Panc1 (cell line): ENCODE data around the gene LRRC1. TPM values are rescaled to one million over a fixed set of nuclear protein-coding genes. Genes with fewer than 3 reads are reported as not detected.

Source experiments
- ATAC-seq: fragments of 200-7000 bp; cut with Tn5 transposase; 2 replicates; pipeline ENCODE4 v1.9.1; 2020; ENCODE audit warnings: mild to moderate bottlenecking, moderate library complexity
- BruUV-seq: library from RNA; stranded (reverse); fragments of 400-500 nt; replicated peaks from 2 replicates; lab custom pipeline; 2021; lab: Mats Ljungman, UMichigan
- CTCF ChIA-PET: fragments of 300-600 bp; sonication (Branson Sonifier 250); formaldehyde crosslinking; loops from one replicate; lab custom pipeline; 2022; ENCODE audit warnings: antibody characterized with exemption; lab: Charles Lee
- POLR2A ChIA-PET: fragments of 300-600 bp; sonication (Branson Sonifier 250); formaldehyde crosslinking; loops from one replicate; lab custom pipeline; 2022; ENCODE audit warnings: antibody characterized with exemption; lab: Charles Lee
- DNase-seq: peaks from one replicate; pipeline ENCODE4 v3.0.0-alpha.2; 2010; ENCODE audit warnings: low read depth, low spot score
- H3K27ac ChIP-seq: 2 replicates; pipeline ENCODE4 v1.5.1; 2011; ENCODE audit warnings: mild to moderate bottlenecking, low read length, inconsistent platforms
- H3K27me3 ChIP-seq: fragments of 200-500 bp; sonication (Bioruptor generic); 2 replicates; pipeline ENCODE4 v1.6.0; 2014; ENCODE audit warnings: low read length, inconsistent platforms; ENCODE audit not compliant: control insufficient read depth, insufficient read depth
- H3K36me3 ChIP-seq: fragments of 200-500 bp; sonication (Bioruptor generic); 2 replicates; pipeline ENCODE4 v1.5.1; 2014; ENCODE audit warnings: inconsistent platforms, mild to moderate bottlenecking, low read length, moderate library complexity; ENCODE audit not compliant: control insufficient read depth, insufficient read depth
- H3K4me1 ChIP-seq: 2 replicates; pipeline ENCODE4 v1.5.1; 2011; ENCODE audit warnings: inconsistent platforms, mild to moderate bottlenecking, low read length, moderate library complexity; ENCODE audit not compliant: control insufficient read depth, insufficient read depth
- H3K4me3 ChIP-seq, 2 experiments: 2 replicates each; pipeline ENCODE4 v1.5.1; 2011 to 2012; ENCODE audit warnings: low read depth in 2 of 2, low read length in 2 of 2, mild to moderate bottlenecking in 2 of 2, inconsistent platforms in 1 of 2, moderate library complexity in 1 of 2
- H3K9me3 ChIP-seq: fragments of 200-500 bp; sonication (Bioruptor generic); 2 replicates; pipeline ENCODE4 v1.5.1; 2014; ENCODE audit warnings: low read depth, mild to moderate bottlenecking, inconsistent platforms, low read length, moderate library complexity; ENCODE audit not compliant: control insufficient read depth, insufficient read depth
- CTCF ChIP-seq: fragments of 450-650 bp; IDR thresholded peaks from 2 replicates; pipeline ENCODE4 v1.5.1; 2017; ENCODE audit warnings: mild to moderate bottlenecking
- POLR2AphosphoS5 ChIP-seq: IDR thresholded peaks from 2 replicates; pipeline ENCODE4 v1.6.1; 2012; ENCODE audit warnings: mild to moderate bottlenecking, low read depth, low read length, moderate library complexity
- REST ChIP-seq, 2 experiments: IDR thresholded peaks; 2 replicates each; pipeline ENCODE4 v1.6.1; 2011 to 2012; ENCODE audit warnings: low read depth in 2 of 2, control low read depth in 1 of 2, low read length in 1 of 2, mild to moderate bottlenecking in 1 of 2, moderate library complexity in 1 of 2; ENCODE audit not compliant: insufficient read depth in 1 of 2
- SIN3A ChIP-seq: IDR thresholded peaks from 2 replicates; pipeline ENCODE4 v1.6.1; 2012; ENCODE audit warnings: low read depth, mild to moderate bottlenecking, low read length, moderate library complexity, borderline replicate concordance; ENCODE audit not compliant: insufficient read depth
- TCF7L2 ChIP-seq: IDR thresholded peaks from 2 replicates; pipeline ENCODE4 v1.6.1; 2011; ENCODE audit warnings: mild to moderate bottlenecking, low read depth, low read length, inconsistent platforms
- in situ Hi-C: cut with HindIII; loops from 2 replicates; pipeline ENCODE4 v1.10.0; 2016; ENCODE audit warnings: low sequenced_read_pairs, low pct_unique_long_range_greater_than_20kb
- intact Hi-C: fragments of 100-400 bp; cut with micrococcal nuclease; formaldehyde crosslinking; loops from one replicate; pipeline ENCODE4 v1.10.0; 2022; ENCODE audit not compliant: unreplicated experiment
- total RNA-seq: library from RNA; stranded (reverse); gene quantifications from one replicate; pipeline ENCODE4 v1.2.1, GENCODE V29; 2021; ENCODE audit not compliant: unreplicated experiment

The LRRC1 gene
- total RNA-seq, 1 experiment from 2014 or later = 13.8 TPM

- in situ Hi-C loops (no loop called here), intact Hi-C loops (no loop called here)
- no peaks in the 10 kb centered on the region for H3K27me3 ChIP-seq
- BruUV-seq = TSS peak; percentile 55
- H3K4me1 ChIP-seq = peaks cover 19% of the 10 kb centered on the region
- no peak for TF ChIP-seq REST (IDR thresholded peaks at IDR 0.05; ENCODE audit: insufficient read depth in 1 of 2, low read depth in 2 of 2, low read length in 1 of 2)
- TF ChIP-seq CTCF = no peak
- no peak for TF ChIP-seq POLR2AphosphoS5
- no peak for TF ChIP-seq SIN3A
- peak overlapping the region; percentile 64 for H3K27ac ChIP-seq
- H3K4me3 ChIP-seq = peak overlapping the region; percentile 72 to 88
- no peaks in the 10 kb centered on the region for H3K9me3 ChIP-seq
- POLR2A ChIA-PET = interaction anchor here (0.7 kb wide), 1 partner anchor 1883 kb away, joined by 3 read pairs; no protein-coding TSS in a partner anchor
- no peak for ATAC-seq
- no peak for DNase-seq
- H3K36me3 ChIP-seq = no peaks in the 10 kb centered on the region; the same call in 1 of the 2 replicates
- CTCF ChIA-PET = interaction anchor here (0.7 kb wide), 1 partner anchor 78 kb away, joined by 3 read pairs; no protein-coding TSS in a partner anchor
Measured at GRCh38 chr6:53796451-53796780, 1.6 kb downstream of the LRRC1 start.

GRCh38 chr6:53796791-53797190 is 2.0 kb downstream of the LRRC1 start:
- POLR2A ChIA-PET = no interaction called here
- no peak for DNase-seq

More at GRCh38 chr6:53796791-53797190, 2.0 kb downstream of the LRRC1 start:
- H3K9me3 ChIP-seq = no peaks in the 10 kb centered on the region
- intact Hi-C loops (no loop called here), in situ Hi-C loops (no loop called here)
- H3K27me3 ChIP-seq = no peaks in the 10 kb centered on the region
- H3K4me3 ChIP-seq = peak overlapping the region; percentile 72 to 88; a peak in 2 of 4 replicates
- no peak overlapping the region for H3K27ac ChIP-seq
- H3K36me3 ChIP-seq = no peaks in the 10 kb centered on the region; the same call in 1 of the 2 replicates
- CTCF ChIA-PET = interaction anchor here (0.7 kb wide), 1 partner anchor 78 kb away, joined by 3 read pairs; no protein-coding TSS in a partner anchor
- no TSS peak for BruUV-seq
- ATAC-seq = no peak
- peaks cover 19% of the 10 kb centered on the region for H3K4me1 ChIP-seq
- TF ChIP-seq TCF7L2 (no peak), SIN3A (no peak), POLR2AphosphoS5 (no peak), CTCF (no peak), REST (IDR thresholded peaks at IDR 0.05; ENCODE audit: insufficient read depth in 1 of 2, low read depth in 2 of 2, low read length in 1 of 2) (no peak)
